AG04450 (cell line): ENCODE data around the gene SUMO1. TPM values are rescaled to one million over a fixed set of nuclear protein-coding genes. Genes with fewer than 3 reads are reported as not detected.

Experiments
- CTCF ChIA-PET: fragments of 300-600, 350-600 bp; formaldehyde crosslinking; extraction: SDS; loops from one replicate; lab custom pipeline; 2022; ENCODE audit warnings: antibody characterized with exemption, inconsistent platforms; lab: Charles Lee
- POLR2A ChIA-PET: fragments of 350-600 bp; formaldehyde crosslinking; extraction: SDS; loops from one replicate; lab custom pipeline; 2021; ENCODE audit warnings: antibody characterized with exemption, inconsistent platforms; lab: Yijun Ruan, JAX
- DNase-seq: peaks from one replicate; pipeline ENCODE4 v3.0.0-alpha.2; 2011; ENCODE audit warnings: low read depth, low spot score
- H3K27ac ChIP-seq: one replicate; pipeline ENCODE4 v1.5.1; 2012; ENCODE audit warnings: low read depth, low read length, control low read depth
- H3K27me3 ChIP-seq: one replicate; pipeline ENCODE4 v1.6.0; 2012; ENCODE audit warnings: low read length; ENCODE audit not compliant: control insufficient read depth, insufficient read depth
- H3K4me3 ChIP-seq: 2 replicates; pipeline ENCODE4 v1.5.1; 2011; ENCODE audit warnings: mild to moderate bottlenecking, low read depth, low read length, control low read depth
- H3K9me3 ChIP-seq: 2 replicates; pipeline ENCODE4 v1.5.1; 2012; ENCODE audit warnings: low read length; ENCODE audit not compliant: control insufficient read depth, insufficient read depth
- CTCF ChIP-seq: IDR thresholded peaks from 2 replicates; pipeline ENCODE4 v1.5.1; 2011; ENCODE audit warnings: low read depth, low read length, control low read depth, inconsistent platforms
- polyA plus RNA-seq: library from polyadenylated mRNA; depleted of rRNA; stranded (reverse); fragments of >200 nt; gene quantifications from 2 replicates; pipeline ENCODE4 v1.2.3, GENCODE V29; 2011

The SUMO1 gene
- polyA plus RNA-seq, 1 experiment = 192 TPM

GRCh38 chr2:202221873-202222272, 16.5 kb downstream of the SUMO1 start:
- H3K4me3 ChIP-seq = no peak overlapping the region
- ChIA-PET CTCF (no interaction called here), POLR2A (interaction anchor here (0.7 kb wide), 1 partner anchor 43 kb away, joined by 3 read pairs; no protein-coding TSS in a partner anchor)
- no peaks in the 10 kb centered on the region for H3K9me3 ChIP-seq
- no peak for TF ChIP-seq CTCF
- no peak for DNase-seq
- H3K27me3 ChIP-seq = no peaks in the 10 kb centered on the region
- H3K27ac ChIP-seq = peak overlapping the region; percentile 11

GRCh38 chr2:202215179-202215578, 23.2 kb downstream of the SUMO1 start:
- CTCF ChIA-PET = no interaction called here
- DNase-seq = peak; percentile 44
- Histone ChIP-seq H3K27me3 (no peaks in the 10 kb centered on the region), H3K27ac (peak overlapping the region; percentile 66), H3K4me3 (no peak overlapping the region), H3K9me3 (no peaks in the 10 kb centered on the region)
- no peak for TF ChIP-seq CTCF
- POLR2A ChIA-PET = interaction anchor here (0.7 kb wide), 1 partner anchor 419 kb away, joined by 6 read pairs; no protein-coding TSS in a partner anchor

- Histone ChIP-seq H3K27ac (no peak overlapping the region), H3K9me3 (no peaks in the 10 kb centered on the region), H3K27me3 (no peaks in the 10 kb centered on the region), H3K4me3 (no peak overlapping the region)
- ChIA-PET CTCF (interaction anchor here (0.6 to 1.3 kb wide), 2 partner anchors 30 to 144 kb away, joined by 3 to 4 read pairs; no protein-coding TSS in a partner anchor), POLR2A (interaction anchor here (0.7 kb wide), 1 partner anchor 262 kb away, joined by 3 read pairs; no protein-coding TSS in a partner anchor)
- DNase-seq = no peak
- TF ChIP-seq CTCF = no peak
Measured at GRCh38 chr2:202208526-202208925, 29.9 kb downstream of the SUMO1 start.

- no peak overlapping the region for H3K27ac ChIP-seq
- ChIA-PET POLR2A (no interaction called here), CTCF (no interaction called here)
- DNase-seq = no peak
- no peak for TF ChIP-seq CTCF
- no peaks in the 10 kb centered on the region for H3K27me3 ChIP-seq
- no peak overlapping the region for H3K4me3 ChIP-seq
- no peaks in the 10 kb centered on the region for H3K9me3 ChIP-seq
Measured at GRCh38 chr2:202204855-202205254, 33.5 kb downstream of the SUMO1 start.

GRCh38 chr2:202203348-202203747, 35.0 kb downstream of the SUMO1 start:
- Histone ChIP-seq H3K9me3 (no peaks in the 10 kb centered on the region), H3K27ac (no peak overlapping the region), H3K27me3 (no peaks in the 10 kb centered on the region), H3K4me3 (no peak overlapping the region)
- no peak for TF ChIP-seq CTCF
- POLR2A ChIA-PET = interaction anchor here (0.6 kb wide), 1 partner anchor 92 kb away, joined by 3 read pairs; no protein-coding TSS in a partner anchor
- CTCF ChIA-PET = interaction anchor here (0.7 kb wide), 1 partner anchor 51 kb away, joined by 4 read pairs; no protein-coding TSS in a partner anchor
- DNase-seq = no peak
